Activated naive CD8-positive, alpha-beta T cell treated with anti-CD3 and anti-CD28 coated beads, Interleukin-2, amount 10 ng/mL, durations not matched to agents 7 days and 5 days (primary cell): ENCODE data around the gene AGXT2. TPM values are rescaled to one million over a fixed set of nuclear protein-coding genes. Genes with fewer than 3 reads are reported as not detected.
"Not testable (repeated sequence)": the region's sequence is repeated elsewhere in the genome, so short reads cannot be mapped to it uniquely, and the experiment has no call there.

ENCODE experiments used
- ATAC-seq: fragments of 150-1000 bp; cut with Tn5 transposase; one replicate; pipeline ENCODE4 v1.10.0; 2021; ENCODE audit warnings: low read depth, moderate library complexity
- POLR2A ChIA-PET: fragments of 350-600 bp; sonication (Branson Sonifier 250); formaldehyde crosslinking; loops from one replicate; lab custom pipeline; 2021; ENCODE audit warnings: antibody characterized with exemption; lab: Charles Lee
- DNase-seq: peaks from one replicate; pipeline ENCODE4 v3.0.0; 2021
- H3K27ac Mint-ChIP-seq: one replicate; pipeline ENCODE4 v1.8.0; 2022; ENCODE audit warnings: mild to moderate bottlenecking, mixed read lengths
- H3K27me3 Mint-ChIP-seq: one replicate; pipeline ENCODE4 v1.8.0; 2022; ENCODE audit warnings: mild to moderate bottlenecking, moderate library complexity, mixed read lengths
- H3K36me3 Mint-ChIP-seq: one replicate; pipeline ENCODE4 v1.8.0; 2021; ENCODE audit warnings: mild to moderate bottlenecking, mixed read lengths
- H3K4me1 Mint-ChIP-seq: one replicate; pipeline ENCODE4 v1.8.0; 2021; ENCODE audit warnings: mixed read lengths
- H3K4me3 Mint-ChIP-seq: one replicate; pipeline ENCODE4 v1.8.0; 2022; ENCODE audit warnings: mild to moderate bottlenecking, moderate library complexity, mixed read lengths
- H3K9me3 Mint-ChIP-seq: one replicate; pipeline ENCODE4 v1.8.0; 2021; ENCODE audit warnings: mixed read lengths
- total RNA-seq, 2 experiments: library from RNA; stranded (reverse); gene quantifications; one replicate each; pipeline ENCODE4 v1.2.3, GENCODE V29; 2021

AGXT2 gene
- total RNA-seq, 2 experiments from 2014 or later, result not detected

DNA sequence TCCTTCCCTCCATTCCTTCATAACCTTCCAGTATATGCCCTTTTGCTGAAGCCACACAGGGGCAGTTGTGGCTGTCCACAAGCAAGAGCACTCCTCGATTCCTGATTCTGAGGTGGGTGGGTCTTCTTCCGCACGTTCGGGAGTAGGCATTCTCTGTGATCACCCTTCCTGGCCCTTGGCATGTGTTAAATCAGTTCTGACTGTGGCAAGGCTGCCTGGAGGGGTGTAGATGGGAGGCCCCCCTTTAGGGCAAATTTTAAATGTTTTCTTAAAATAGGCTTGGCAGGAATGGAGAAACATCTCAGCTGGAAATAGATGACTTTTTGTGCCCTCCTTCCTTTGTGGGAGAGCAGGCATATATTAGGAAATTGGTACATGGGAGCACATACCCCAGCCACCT is 3.1 kb downstream of the AGXT2 start:
- Mint-ChIP-seq H3K4me1 (no peaks in the 10 kb centered on the region), H3K9me3 (no peaks in the 10 kb centered on the region), H3K27me3 (peaks cover 17% of the 10 kb centered on the region), H3K4me3 (no peak overlapping the region), H3K27ac (no peak overlapping the region), H3K36me3 (no peaks in the 10 kb centered on the region)
- no peak for DNase-seq
- ATAC-seq, result no peak
- POLR2A ChIA-PET, result no interaction called here

DNA sequence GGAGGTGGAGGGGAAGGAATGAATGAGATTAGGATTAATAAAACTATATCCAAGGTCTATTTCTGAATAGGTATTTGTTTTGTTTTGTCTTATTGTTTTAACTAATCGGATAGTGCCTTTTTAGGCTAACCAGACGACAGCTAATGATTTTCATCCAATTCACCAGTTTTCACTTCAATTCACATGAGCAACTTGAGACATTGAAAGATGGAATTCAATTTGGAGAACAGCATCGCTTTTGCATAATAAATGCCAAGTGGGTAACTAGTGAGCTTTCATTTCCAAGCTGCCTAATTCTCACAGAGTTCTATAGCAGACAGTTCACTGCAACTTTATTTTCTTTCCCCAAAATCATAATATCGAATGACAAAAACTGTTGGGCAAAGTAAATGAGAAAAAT is 5.0 kb downstream of the AGXT2 start:
- ATAC-seq, result no peak
- peaks cover 22% of the 10 kb centered on the region for H3K27me3 Mint-ChIP-seq
- no peak for DNase-seq

DNA sequence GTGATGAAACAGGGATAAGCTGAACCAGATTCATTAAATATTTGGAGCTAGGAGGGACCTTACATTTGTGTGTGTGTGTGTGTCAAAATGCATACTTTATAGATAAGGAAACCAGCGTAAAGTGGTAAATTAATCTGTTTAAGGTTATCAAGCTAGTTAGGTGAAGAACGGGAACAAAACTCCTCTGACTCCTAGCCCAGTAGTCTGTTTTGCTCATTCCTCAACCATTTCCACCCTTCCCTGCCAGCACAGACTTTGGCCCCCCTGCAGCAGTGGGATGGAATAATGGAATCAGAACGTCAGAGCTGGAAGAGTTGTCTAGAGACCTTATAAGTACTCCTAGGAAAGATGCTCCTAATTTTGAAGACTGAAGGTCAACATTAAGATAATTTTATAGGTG is 6.5 kb downstream of the AGXT2 start:
- POLR2A ChIA-PET, result no interaction called here
- no peaks in the 10 kb centered on the region for H3K36me3 Mint-ChIP-seq
- H3K4me1 Mint-ChIP-seq, result no peaks in the 10 kb centered on the region
- no peak overlapping the region for H3K27ac Mint-ChIP-seq
- no peak for ATAC-seq
- no peaks in the 10 kb centered on the region for H3K9me3 Mint-ChIP-seq
- DNase-seq, result no peak
- no peak overlapping the region for H3K4me3 Mint-ChIP-seq
- peaks cover 26% of the 10 kb centered on the region for H3K27me3 Mint-ChIP-seq

More for the DNA sequence above, 5.0 kb downstream of the AGXT2 start:
- H3K4me3 Mint-ChIP-seq, result no peak overlapping the region
- POLR2A ChIA-PET, result no interaction called here
- H3K27ac Mint-ChIP-seq, result no peak overlapping the region
- H3K9me3 Mint-ChIP-seq, result no peaks in the 10 kb centered on the region
- H3K4me1 Mint-ChIP-seq, result no peaks in the 10 kb centered on the region
- no peaks in the 10 kb centered on the region for H3K36me3 Mint-ChIP-seq

DNA sequence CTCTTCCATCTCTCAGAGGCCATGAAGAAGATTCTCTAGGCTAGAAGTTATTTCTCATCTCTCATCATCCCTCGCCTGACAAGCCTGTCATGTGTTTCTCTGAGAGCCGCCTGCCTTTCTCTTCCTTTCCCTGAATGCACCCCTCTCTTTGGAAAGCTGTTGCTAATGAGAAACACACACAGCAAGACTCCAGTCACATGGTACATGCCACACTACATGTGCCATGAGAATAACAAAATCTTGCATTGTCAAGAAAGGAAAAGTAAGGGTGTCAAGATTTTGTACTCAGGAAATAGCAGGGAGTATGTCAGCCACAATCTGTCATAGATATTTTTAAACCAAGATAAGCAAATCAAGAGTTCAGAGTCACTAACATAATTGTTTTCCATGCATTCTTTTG is 8.9 kb downstream of the AGXT2 start:
- H3K9me3 Mint-ChIP-seq, result no peaks in the 10 kb centered on the region
- DNase-seq (no peak), ATAC-seq (no peak)
- H3K27me3 Mint-ChIP-seq, result peaks cover 26% of the 10 kb centered on the region
- H3K36me3 Mint-ChIP-seq, result no peaks in the 10 kb centered on the region
- no peak overlapping the region for H3K27ac Mint-ChIP-seq
- H3K4me3 Mint-ChIP-seq, result no peak overlapping the region
- H3K4me1 Mint-ChIP-seq, result no peaks in the 10 kb centered on the region
- POLR2A ChIA-PET, result no interaction called here

DNA sequence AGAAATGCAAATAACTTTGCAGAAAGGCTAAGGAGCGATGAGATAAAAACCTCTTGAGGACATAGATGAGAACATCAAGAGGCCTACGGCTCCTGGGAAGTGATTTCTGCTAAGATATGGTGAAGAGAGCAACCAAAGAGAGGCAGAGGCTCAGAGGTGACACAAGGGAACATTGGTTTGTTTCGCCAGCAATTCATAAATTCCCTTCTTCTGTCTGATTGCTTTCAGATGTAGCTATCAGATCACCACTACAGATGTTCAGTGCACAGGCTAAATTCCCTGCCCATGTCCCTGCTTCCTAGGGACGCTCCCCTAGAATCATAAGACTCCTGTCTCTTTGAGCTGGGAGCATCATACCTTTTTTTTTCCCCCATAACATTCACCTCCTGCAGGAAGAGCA is 11.2 kb downstream of the AGXT2 start:
- no peaks in the 10 kb centered on the region for H3K9me3 Mint-ChIP-seq
- H3K36me3 Mint-ChIP-seq, result no peaks in the 10 kb centered on the region
- H3K27ac Mint-ChIP-seq, result no peak overlapping the region
- H3K4me1 Mint-ChIP-seq, result no peaks in the 10 kb centered on the region
- no peak for DNase-seq
- POLR2A ChIA-PET, result no interaction called here
- no peak for ATAC-seq
- no peak overlapping the region for H3K4me3 Mint-ChIP-seq
- peaks cover 26% of the 10 kb centered on the region for H3K27me3 Mint-ChIP-seq

DNA sequence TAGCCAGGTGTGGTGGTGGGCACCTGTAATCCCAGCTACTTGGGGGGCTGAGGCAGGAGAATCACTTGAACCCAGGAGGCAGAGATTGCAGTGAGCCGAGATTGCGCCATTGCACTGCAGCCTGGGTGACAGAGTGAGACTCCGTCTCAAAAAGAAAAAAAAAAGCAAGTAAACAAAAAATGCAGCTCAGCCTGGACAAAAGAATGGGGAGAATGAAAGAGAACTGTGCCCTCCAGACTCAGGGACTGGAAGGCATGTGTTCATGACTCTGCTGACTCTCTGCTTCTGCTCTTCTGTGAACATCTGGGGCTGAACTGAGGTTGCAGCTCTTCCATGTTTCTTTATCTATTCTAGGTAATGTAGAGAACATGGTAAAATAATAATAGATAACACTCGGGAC is 11.8 kb downstream of the AGXT2 start:
- H3K36me3 Mint-ChIP-seq, H3K4me3 Mint-ChIP-seq, ATAC-seq, H3K4me1 Mint-ChIP-seq, DNase-seq, H3K27ac Mint-ChIP-seq, H3K9me3 Mint-ChIP-seq, POLR2A ChIA-PET: not testable (repeated sequence)
- H3K27me3 Mint-ChIP-seq, result peaks cover 27% of the 10 kb centered on the region

DNA sequence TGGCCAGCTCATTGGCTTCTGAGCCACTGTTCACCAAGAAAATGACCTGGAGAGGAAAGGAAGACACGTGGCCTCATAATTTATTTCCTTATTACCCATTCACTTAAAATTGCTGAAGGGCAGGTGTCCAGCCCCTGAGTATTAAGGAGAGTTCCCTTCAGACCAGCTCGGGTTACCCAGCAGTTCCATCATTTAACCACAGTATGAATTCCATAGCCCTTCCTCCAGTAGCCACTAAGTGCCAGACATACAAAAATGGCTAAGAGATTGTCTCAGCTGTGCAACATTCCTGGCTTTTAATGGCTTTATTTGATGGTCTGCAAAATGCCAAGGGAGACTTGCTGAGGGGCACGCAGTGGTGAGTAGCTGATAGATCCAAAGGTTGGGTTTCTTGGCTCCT is 12.5 kb downstream of the AGXT2 start:
- H3K27ac Mint-ChIP-seq, result no peak overlapping the region
- H3K9me3 Mint-ChIP-seq, result no peaks in the 10 kb centered on the region
- H3K4me3 Mint-ChIP-seq, result no peak overlapping the region
- H3K4me1 Mint-ChIP-seq, result no peaks in the 10 kb centered on the region
- POLR2A ChIA-PET, result no interaction called here
- DNase-seq, result no peak
- H3K27me3 Mint-ChIP-seq, result peaks cover 24% of the 10 kb centered on the region
- no peaks in the 10 kb centered on the region for H3K36me3 Mint-ChIP-seq
- no peak for ATAC-seq

DNA sequence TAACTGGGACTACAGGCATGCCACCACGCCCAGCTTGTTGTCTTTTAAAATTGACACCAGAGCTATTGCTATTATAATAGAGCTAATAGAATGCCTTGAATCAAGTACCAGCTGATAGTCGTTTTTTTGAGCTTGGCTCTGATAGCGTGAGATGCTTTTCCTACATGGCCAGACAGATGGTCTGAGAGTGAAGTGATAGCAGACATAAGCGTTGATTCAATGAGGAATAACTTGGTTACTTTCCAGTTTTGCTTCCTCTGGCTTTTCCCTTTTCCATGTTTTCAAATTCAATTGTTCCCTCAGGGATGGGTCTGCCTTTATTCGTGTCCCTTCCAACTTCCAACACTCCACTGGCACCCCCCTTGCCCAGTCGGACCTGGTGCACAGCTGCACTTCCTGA is 15.4 kb downstream of the AGXT2 start:
- peaks cover 12% of the 10 kb centered on the region for H3K27me3 Mint-ChIP-seq
- ATAC-seq, result no peak
- POLR2A ChIA-PET, result no interaction called here

DNA sequence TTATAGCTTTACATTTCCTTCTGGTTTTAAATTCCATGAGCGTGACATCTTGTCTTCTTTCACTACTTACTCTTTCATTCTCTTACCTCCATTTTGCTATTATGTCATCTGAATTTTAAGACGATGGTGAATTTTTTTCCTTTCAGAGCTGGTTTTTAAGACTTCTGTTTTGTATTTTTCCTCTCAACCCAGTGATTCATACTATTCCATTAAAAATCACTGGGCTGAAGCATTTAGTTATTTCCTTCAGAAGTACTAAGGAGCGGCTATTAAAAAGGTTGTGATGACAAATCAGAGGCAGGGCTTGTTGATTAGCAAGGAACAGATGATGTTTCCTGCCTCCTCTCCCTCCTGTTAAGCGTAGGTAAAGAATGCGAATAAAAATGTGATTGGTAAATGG is 16.5 kb downstream of the AGXT2 start:
- ATAC-seq (no peak), DNase-seq (no peak)
- peaks cover 9% of the 10 kb centered on the region for H3K27me3 Mint-ChIP-seq
- POLR2A ChIA-PET, result no interaction called here
- H3K4me3 Mint-ChIP-seq, result no peak overlapping the region
- H3K4me1 Mint-ChIP-seq, result no peaks in the 10 kb centered on the region
- H3K36me3 Mint-ChIP-seq, result no peaks in the 10 kb centered on the region
- H3K27ac Mint-ChIP-seq, result no peak overlapping the region
- no peaks in the 10 kb centered on the region for H3K9me3 Mint-ChIP-seq

More for the DNA sequence above, 15.4 kb downstream of the AGXT2 start:
- Mint-ChIP-seq H3K27ac (no peak overlapping the region), H3K36me3 (no peaks in the 10 kb centered on the region), H3K4me3 (no peak overlapping the region), H3K4me1 (no peaks in the 10 kb centered on the region), H3K9me3 (no peaks in the 10 kb centered on the region)
- DNase-seq, result no peak

DNA sequence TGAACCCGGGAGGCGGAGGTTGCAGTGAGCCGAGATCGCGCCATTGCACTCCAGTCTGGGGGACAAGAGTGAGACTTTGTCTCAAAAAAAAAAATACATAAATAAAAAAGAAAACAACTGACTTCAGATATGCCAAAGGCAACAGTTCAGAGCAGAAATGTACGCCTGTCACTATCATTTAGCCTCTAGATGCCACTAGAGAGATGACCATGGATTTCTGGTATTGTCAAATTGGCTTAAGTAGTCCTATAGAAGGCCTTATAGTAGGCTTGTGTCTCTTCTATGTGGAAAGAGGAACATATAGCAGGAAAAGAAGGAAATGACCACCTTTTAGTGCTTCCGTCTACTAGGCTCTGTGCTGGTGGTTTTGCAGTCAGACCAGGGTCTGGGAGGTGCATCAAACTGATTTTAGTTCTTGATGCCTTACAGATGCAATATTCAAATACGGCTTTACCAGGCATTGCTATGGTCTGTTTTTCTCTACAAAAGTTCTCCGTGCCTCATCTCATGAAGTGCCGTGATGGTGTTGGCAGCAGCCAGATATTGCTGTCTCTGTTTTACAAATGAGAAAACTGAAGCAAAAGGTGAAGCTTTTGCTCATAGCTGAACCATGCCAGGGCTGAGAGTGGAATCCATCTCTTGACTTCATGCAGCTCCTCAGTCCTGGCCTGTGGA is 17.2 kb downstream of the AGXT2 start:
- Mint-ChIP-seq H3K27ac (no peak overlapping the region), H3K4me1 (no peaks in the 10 kb centered on the region), H3K4me3 (no peak overlapping the region), H3K9me3 (no peaks in the 10 kb centered on the region), H3K36me3 (no peaks in the 10 kb centered on the region), H3K27me3 (peaks cover 11% of the 10 kb centered on the region)
- no peak for ATAC-seq
- no peak for DNase-seq
- POLR2A ChIA-PET, result no interaction called here

DNA sequence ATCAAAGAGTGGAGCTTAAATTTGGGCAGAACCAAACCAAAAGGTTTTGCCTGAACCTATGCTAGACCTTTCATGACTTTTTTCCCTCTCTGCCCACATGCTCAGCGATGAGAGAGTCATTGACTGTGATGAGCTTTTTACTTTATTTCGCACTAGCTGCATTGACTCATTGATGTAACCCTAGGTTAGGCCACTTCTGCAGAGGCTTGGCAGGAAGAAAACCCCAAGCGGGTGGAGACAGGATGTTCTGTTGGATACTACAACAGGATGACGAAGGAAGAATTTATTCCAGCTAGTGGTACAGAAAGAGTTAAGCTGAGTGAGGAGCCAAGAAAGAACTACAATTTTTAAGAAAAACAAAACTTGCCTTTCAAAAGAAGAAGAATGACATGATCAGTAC is 18.4 kb downstream of the AGXT2 start:
- POLR2A ChIA-PET, result no interaction called here
- Mint-ChIP-seq H3K4me1 (no peaks in the 10 kb centered on the region), H3K9me3 (no peaks in the 10 kb centered on the region), H3K36me3 (no peaks in the 10 kb centered on the region), H3K4me3 (no peak overlapping the region), H3K27ac (no peak overlapping the region), H3K27me3 (peaks cover 11% of the 10 kb centered on the region)
- ATAC-seq (no peak), DNase-seq (no peak)

DNA sequence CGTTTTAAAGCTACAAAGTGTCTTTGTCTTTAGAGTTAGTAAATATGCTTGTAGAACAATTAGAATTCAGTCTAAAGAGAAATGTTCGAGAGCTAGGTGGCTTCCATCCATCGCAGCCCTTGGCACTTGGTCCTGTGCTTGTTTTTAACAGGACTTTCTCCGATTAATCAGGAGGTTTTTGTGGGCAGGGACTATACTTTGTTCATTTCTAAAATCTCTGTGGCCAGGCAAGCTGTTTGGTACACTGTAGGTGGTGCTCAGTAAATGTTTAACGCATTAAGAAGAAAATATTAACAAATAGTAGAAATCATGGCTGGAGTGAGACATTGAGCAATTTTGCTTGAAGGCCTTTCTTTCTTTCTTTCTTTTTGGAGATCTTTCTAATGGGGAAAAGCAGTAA is 20.8 kb downstream of the AGXT2 start:
- Mint-ChIP-seq H3K27ac (no peak overlapping the region), H3K9me3 (no peaks in the 10 kb centered on the region), H3K27me3 (peaks cover 7% of the 10 kb centered on the region), H3K36me3 (no peaks in the 10 kb centered on the region), H3K4me1 (no peaks in the 10 kb centered on the region), H3K4me3 (no peak overlapping the region)
- POLR2A ChIA-PET, result no interaction called here
- no peak for ATAC-seq
- DNase-seq, result no peak

DNA sequence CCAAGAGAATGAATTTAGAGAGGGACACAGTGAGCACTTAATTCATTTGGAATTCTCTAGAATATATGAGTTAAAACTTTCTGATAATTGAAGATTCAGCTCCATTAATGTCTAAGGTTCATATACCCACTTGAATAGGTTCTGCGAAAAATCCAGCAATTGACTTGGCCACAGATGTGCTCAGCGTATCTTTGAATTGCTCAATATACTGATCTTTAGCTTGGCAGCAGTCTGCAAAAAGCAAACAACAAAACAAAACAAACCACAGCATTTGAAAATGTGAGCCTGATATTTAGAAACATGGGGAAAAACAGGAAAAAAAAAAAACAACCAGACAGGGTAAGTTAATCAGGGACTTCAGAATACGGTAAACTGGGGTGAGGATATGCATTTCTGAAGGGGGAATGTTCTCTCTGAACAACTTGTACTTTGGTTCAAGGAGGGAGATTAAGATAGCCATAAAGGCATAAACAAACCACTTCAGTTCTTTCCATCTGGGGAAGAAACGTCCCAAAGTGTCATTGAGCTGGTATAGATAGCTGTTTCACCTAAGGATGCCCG is 21.4 kb downstream of the AGXT2 start:
- H3K36me3 Mint-ChIP-seq, result no peaks in the 10 kb centered on the region
- ATAC-seq (no peak), DNase-seq (no peak)
- no peak overlapping the region for H3K4me3 Mint-ChIP-seq
- H3K27ac Mint-ChIP-seq, result no peak overlapping the region
- H3K27me3 Mint-ChIP-seq, result peaks cover 6% of the 10 kb centered on the region
- H3K9me3 Mint-ChIP-seq, result no peaks in the 10 kb centered on the region
- POLR2A ChIA-PET, result no interaction called here
- H3K4me1 Mint-ChIP-seq, result no peaks in the 10 kb centered on the region

DNA sequence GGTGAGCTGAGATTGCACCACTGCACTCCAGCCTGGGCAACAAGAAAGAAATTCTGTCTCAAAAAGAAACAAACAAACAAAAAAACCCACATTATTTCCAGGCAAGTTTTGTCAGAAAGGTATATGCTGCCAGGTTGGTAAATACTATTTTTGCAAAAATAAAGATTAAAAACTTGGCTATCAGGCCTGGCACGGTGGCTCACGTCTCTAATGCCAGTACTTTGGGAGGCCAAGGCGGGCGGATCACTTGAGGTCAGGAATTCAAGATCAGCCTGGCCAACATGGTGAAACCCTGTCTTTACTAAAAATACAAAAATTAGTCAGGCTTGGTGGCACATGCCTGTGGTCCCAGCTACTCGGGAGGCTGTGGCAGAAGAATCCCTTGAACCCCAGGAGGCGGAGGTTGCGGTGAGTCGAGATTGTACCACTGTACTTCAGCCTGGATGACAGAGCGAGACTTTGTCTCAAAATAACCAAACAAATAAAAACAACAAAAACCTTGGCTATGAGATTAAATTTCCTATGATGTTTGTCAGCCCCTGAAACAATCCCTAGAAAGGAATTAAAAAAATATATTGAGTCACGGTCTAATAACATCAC is 22.7 kb downstream of the AGXT2 start:
- DNase-seq, result no peak
- Mint-ChIP-seq H3K27me3 (peaks cover 2% of the 10 kb centered on the region), H3K4me1 (no peaks in the 10 kb centered on the region), H3K36me3 (no peaks in the 10 kb centered on the region), H3K27ac (no peak overlapping the region), H3K4me3 (no peak overlapping the region), H3K9me3 (no peaks in the 10 kb centered on the region)
- POLR2A ChIA-PET, result no interaction called here
- no peak for ATAC-seq
